Activated B cell treated with CpG ODN at 0.5 μM for 24 hours (primary cell): ENCODE results near the gene IFI44L. TPM values are rescaled to one million over a fixed set of nuclear protein-coding genes. Genes with fewer than 3 reads are reported as not detected.

ENCODE experiments used
- ATAC-seq: fragments of 200-7000 bp; cut with Tn5 transposase; one replicate; pipeline ENCODE4 v1.10.0; 2021; ENCODE audit warnings: low read depth, mild to moderate bottlenecking, moderate library complexity
- CTCF ChIA-PET: fragments of 350-600 bp; sonication (Branson Sonifier 250); formaldehyde crosslinking; loops from one replicate; lab custom pipeline; 2021; ENCODE audit warnings: antibody characterized with exemption; lab: Charles Lee
- POLR2A ChIA-PET: fragments of 350-600 bp; sonication (Branson Sonifier 250); formaldehyde crosslinking; loops from one replicate; lab custom pipeline; 2021; ENCODE audit warnings: antibody characterized with exemption; lab: Charles Lee
- DNase-seq: peaks from one replicate; pipeline ENCODE4 v3.0.0; 2022
- H3K27ac Mint-ChIP-seq: one replicate; pipeline ENCODE4 v1.8.0; 2020; ENCODE audit warnings: mixed read lengths
- H3K27me3 Mint-ChIP-seq: one replicate; pipeline ENCODE4 v1.8.0; 2021; ENCODE audit warnings: mixed read lengths
- H3K36me3 Mint-ChIP-seq: one replicate; pipeline ENCODE4 v1.8.0; 2021; ENCODE audit warnings: low read depth, mixed read lengths
- H3K4me1 Mint-ChIP-seq: one replicate; pipeline ENCODE4 v1.8.0; 2021; ENCODE audit warnings: mixed read lengths
- H3K4me3 Mint-ChIP-seq: one replicate; pipeline ENCODE4 v1.8.0; 2020; ENCODE audit warnings: mild to moderate bottlenecking, mixed read lengths
- H3K9me3 Mint-ChIP-seq: one replicate; pipeline ENCODE4 v1.8.0; 2020; ENCODE audit warnings: mixed read lengths
- intact Hi-C: fragments of 100-400 bp; cut with micrococcal nuclease; formaldehyde crosslinking; loops from one replicate; pipeline ENCODE4 v1.15.1; 2024
- total RNA-seq: library from RNA; stranded (reverse); gene quantifications from 2 replicates; pipeline ENCODE4 v1.2.3, GENCODE V29; 2022
- TF ChIP-seq, protein P1 (sequence below): fragments of 200-600 bp; IDR thresholded peaks from one replicate; pipeline ENCODE4 v1.8.0; 2022; ENCODE audit warnings: antibody characterized with exemption, mild to moderate bottlenecking

IFI44L gene
- total RNA-seq, 1 donor from 2014 or later = 3.6 TPM

DNA sequence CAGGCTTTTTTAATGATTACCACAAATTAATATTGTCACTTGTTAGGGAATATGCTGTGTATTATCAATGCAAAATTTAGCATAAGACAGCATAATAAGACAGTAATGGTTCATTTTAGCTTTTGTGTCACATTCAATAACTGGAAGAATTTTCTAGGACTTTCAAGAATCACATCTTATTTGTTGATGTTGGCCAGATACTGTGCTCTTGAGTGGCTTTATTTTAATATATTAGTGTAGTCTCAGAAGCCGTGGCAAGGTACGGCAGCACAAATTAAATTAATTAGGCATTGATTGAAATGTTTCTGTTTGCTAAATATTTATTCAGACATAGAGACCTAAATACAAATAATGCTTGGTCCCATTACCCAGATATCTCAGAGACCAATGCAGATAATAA lies 10.4 kb downstream of the IFI44L start:
- no peaks in the 10 kb centered on the region for H3K9me3 Mint-ChIP-seq
- no peaks in the 10 kb centered on the region for H3K4me1 Mint-ChIP-seq
- no peak overlapping the region for H3K4me3 Mint-ChIP-seq
- intact Hi-C loops = no loop called here
- TF ChIP-seq, protein P1, sequence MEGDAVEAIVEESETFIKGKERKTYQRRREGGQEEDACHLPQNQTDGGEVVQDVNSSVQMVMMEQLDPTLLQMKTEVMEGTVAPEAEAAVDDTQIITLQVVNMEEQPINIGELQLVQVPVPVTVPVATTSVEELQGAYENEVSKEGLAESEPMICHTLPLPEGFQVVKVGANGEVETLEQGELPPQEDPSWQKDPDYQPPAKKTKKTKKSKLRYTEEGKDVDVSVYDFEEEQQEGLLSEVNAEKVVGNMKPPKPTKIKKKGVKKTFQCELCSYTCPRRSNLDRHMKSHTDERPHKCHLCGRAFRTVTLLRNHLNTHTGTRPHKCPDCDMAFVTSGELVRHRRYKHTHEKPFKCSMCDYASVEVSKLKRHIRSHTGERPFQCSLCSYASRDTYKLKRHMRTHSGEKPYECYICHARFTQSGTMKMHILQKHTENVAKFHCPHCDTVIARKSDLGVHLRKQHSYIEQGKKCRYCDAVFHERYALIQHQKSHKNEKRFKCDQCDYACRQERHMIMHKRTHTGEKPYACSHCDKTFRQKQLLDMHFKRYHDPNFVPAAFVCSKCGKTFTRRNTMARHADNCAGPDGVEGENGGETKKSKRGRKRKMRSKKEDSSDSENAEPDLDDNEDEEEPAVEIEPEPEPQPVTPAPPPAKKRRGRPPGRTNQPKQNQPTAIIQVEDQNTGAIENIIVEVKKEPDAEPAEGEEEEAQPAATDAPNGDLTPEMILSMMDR = no peak
- ATAC-seq (no peak), DNase-seq (no peak)
- ChIA-PET CTCF (no interaction called here), POLR2A (no interaction called here)
- H3K27me3 Mint-ChIP-seq = no peaks in the 10 kb centered on the region
- H3K36me3 Mint-ChIP-seq = peaks cover 3% of the 10 kb centered on the region
- H3K27ac Mint-ChIP-seq = no peak overlapping the region

DNA sequence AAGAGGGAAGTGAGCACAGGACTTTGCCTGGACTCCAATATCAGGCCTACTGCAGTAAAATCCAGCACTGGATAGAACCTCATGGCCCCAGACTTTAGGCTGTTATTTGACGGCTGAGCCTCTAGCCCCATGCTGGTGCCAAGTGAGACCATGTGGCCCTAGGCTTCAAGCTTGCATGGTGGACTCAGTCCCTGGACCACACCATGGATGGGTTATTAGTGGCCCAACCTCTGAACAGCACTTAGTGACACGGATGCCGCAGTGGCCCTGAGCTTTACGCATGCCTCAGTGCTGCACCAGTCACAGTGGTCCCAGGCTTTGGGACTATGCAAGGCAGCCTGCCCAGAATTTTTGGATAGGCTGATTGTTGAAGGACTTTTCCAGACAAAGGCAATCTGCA lies 13.0 kb downstream of the IFI44L start:
- Mint-ChIP-seq H3K4me3 (no peak overlapping the region), H3K9me3 (no peaks in the 10 kb centered on the region), H3K36me3 (peaks cover 2% of the 10 kb centered on the region), H3K27me3 (no peaks in the 10 kb centered on the region), H3K4me1 (no peaks in the 10 kb centered on the region), H3K27ac (no peak overlapping the region)
- ATAC-seq = no peak
- CTCF ChIA-PET = no interaction called here
- TF ChIP-seq, protein P1 = no peak
- POLR2A ChIA-PET = no interaction called here
- intact Hi-C loops = no loop called here
- DNase-seq = no peak

DNA sequence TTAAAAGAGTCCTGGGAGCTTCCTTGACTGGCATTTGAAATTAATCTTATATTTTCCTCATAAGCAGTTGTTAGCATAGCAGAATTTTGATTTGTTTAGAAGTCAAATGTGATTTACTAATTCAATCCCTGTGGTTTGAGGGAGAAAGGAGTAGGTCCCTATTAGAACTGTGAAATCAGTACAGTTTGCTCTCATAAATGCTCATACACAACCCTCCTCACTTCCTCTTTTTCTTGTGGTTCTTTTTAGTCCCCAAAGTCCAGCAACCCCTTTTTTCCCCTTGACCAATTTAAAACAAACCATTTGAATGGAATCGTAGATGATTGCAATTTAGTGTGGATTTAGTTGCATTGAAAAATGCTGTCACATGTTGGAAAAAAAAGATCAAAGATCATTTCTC lies 20.2 kb downstream of the IFI44L start:
- Mint-ChIP-seq H3K27ac (no peak overlapping the region), H3K9me3 (peaks cover 5% of the 10 kb centered on the region), H3K4me1 (peaks cover 4% of the 10 kb centered on the region), H3K27me3 (no peaks in the 10 kb centered on the region), H3K4me3 (no peak overlapping the region), H3K36me3 (peaks cover 3% of the 10 kb centered on the region)
- TF ChIP-seq, protein P1 = no peak
- DNase-seq (no peak), ATAC-seq (no peak)
- ChIA-PET CTCF (interaction anchor here (1.0 kb wide), 2 partner anchors 23 to 33 kb away, joined by 3 read pairs; no protein-coding TSS in a partner anchor), POLR2A (no interaction called here)
- intact Hi-C loops = no loop called here

DNA sequence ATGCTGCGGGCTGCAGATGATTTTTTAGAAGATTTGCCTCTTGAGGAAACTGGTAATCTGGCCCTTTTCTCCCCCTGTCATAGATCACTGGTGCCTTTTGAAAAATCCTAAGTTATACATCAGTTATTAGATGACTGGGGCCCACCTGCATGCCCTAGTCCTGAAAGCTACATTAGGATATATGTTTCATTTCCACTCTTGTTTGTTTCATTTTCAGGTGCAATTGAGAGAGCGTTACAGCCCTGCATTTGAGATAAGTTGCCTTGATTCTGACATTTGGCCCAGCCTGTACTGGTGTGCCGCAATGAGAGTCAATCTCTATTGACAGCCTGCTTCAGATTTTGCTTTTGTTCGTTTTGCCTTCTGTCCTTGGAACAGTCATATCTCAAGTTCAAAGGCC lies 21.3 kb downstream of the IFI44L start:
- TF ChIP-seq, protein P1 = no peak
- ChIA-PET POLR2A (no interaction called here), CTCF (no interaction called here)
- no peak for ATAC-seq
- no peak overlapping the region for H3K4me3 Mint-ChIP-seq
- no peaks in the 10 kb centered on the region for H3K27me3 Mint-ChIP-seq
- peaks cover 3% of the 10 kb centered on the region for H3K36me3 Mint-ChIP-seq
- no peak overlapping the region for H3K27ac Mint-ChIP-seq
- intact Hi-C loops = no loop called here
- DNase-seq = no peak
- H3K9me3 Mint-ChIP-seq = peaks cover 5% of the 10 kb centered on the region
- H3K4me1 Mint-ChIP-seq = peaks cover 6% of the 10 kb centered on the region

DNA sequence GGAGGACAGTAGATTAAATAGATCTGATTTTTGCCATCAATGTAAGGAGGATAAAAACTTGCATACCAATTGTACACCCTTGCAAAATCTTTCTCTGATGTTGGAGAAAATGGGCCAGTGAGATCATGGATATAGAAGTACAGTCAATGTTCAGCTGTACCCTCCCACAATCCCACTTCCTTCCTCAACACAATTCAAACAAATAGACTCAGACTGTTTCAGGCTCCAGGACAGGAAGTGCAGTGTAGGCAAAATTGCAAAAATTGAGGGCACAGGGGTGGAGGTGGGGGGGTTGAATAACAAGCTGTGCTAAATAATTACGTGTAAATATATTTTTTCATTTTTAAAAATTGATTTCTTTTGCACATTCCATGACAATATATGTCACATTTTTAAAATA lies 25.5 kb downstream of the IFI44L start:
- DNase-seq = no peak
- H3K9me3 Mint-ChIP-seq = peaks cover 15% of the 10 kb centered on the region
- H3K4me3 Mint-ChIP-seq = no peak overlapping the region
- ChIA-PET POLR2A (no interaction called here), CTCF (no interaction called here)
- intact Hi-C loops = no loop called here
- peaks cover 13% of the 10 kb centered on the region for H3K4me1 Mint-ChIP-seq
- no peaks in the 10 kb centered on the region for H3K27me3 Mint-ChIP-seq
- ATAC-seq = no peak
- TF ChIP-seq, protein P1 = no peak
- H3K36me3 Mint-ChIP-seq = peaks cover 3% of the 10 kb centered on the region
- H3K27ac Mint-ChIP-seq = no peak overlapping the region
